ENCODE data around the gene MEIS2.

Gene MEIS2

GRCh38 chr15:37077623-37078351, 22.6 kb downstream of the MEIS2 start:
- no peak for DNase-seq (ENCODE audit: low spot score)

DNA sequence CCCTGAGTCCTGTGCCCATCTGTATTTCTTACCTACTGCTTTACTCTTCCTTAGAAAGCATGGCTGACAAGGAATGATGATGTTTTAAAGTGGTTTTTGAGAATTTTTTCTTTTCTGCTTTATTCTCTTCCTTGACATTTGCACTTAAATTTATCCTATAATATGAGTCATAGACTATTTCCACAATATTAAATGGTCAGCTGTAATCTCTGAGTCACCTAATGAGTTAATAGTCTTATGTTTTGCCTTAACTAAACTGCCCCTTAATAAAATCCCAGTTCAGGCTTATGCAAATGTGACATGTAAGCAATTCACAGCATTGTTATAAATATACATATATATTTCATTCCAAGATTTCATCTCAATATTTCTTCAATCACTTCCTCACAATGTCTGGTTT, 23.8 kb downstream of the MEIS2 start:
- no peak for DNase-seq (ENCODE audit: low spot score)

DNA sequence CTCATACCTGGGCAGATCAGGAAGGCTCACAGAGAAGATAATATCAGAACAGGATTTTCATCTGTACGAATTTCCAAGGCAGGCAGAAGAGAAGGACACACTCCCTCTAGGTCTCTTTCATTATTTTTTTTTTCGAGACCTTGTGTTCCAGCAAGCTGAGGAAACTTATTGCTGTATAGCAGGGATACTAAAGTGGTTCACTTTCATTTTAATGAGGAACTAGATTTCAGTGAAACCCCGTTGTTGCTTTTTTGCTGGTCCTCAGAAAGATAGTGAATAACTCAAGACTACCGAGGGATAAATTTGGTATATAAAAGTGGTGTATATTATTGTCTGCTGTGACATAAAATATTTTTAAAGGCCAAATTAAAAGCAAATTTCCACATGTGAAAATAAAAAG, 24.6 kb downstream of the MEIS2 start:
- DNase-seq (ENCODE audit: low spot score) = no peak

DNA sequence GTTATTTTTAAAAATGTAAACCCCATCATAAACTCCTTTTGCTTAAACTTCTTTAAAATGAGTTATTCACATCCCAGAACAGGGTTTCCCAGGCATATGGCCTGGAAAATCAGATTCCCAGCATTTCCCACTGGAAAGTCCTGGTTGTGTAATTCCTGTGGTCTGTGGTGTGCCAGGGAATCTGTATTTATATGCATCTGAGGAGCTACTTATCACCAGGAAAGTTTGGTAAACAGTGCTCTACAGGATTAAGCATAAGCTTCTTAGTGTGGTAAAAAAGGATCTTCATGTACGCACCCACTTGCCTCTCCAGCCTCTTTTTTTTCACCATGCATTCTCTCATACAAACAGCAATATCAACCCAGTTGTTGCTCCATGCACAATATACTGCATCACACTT, 28.2 kb downstream of the MEIS2 start:
- DNase-seq (ENCODE audit: low spot score) = no peak

DNA sequence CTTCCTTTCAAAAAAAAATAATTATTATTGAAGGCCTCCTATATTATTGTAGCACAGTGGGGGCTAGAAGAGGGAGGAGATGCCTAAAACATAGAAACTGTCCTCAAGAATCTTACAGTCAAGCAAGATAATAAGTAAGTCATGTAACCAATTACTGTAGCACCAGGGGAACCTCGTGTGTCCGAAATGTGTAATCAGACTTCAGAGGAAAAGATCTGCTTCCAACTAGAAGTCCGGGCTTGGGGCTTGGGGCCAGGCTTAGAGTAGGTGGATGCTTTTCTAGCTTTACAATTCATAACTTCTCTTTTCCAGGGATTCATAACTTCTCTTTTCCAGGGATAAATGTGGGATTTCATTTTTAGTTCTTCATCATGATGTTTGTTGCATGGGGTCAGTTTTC, 29.2 kb downstream of the MEIS2 start:
- no peak for DNase-seq (ENCODE audit: low spot score)

DNA sequence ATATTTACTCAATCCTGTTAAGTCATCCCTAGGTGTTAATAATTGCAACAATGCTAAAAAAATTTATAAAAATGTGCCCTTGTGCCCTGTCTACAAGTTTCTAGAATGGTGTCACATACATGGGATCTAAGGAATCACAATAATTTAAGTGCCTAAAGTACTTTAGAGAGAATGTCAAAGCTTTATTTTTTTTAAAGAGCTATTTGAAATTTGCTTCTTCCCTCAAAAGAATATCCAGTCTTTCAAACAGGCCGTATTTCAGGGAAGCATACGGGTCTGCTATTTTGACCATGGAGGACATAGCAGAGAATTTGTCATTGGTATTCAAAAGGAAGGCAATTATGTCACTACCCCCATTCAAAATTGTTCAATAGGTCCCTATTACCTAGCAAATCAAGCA, 29.7 kb downstream of the MEIS2 start:
- no peak for DNase-seq (ENCODE audit: low spot score)

- DNase-seq (ENCODE audit: low spot score) = no peak
Observed at GRCh38 chr15:37061996-37062395, 38.4 kb downstream of the MEIS2 start.

GRCh38 chr15:37059086-37059485, 41.3 kb downstream of the MEIS2 start:
- peak; percentile 55 for DNase-seq (ENCODE audit: low spot score)

DNA sequence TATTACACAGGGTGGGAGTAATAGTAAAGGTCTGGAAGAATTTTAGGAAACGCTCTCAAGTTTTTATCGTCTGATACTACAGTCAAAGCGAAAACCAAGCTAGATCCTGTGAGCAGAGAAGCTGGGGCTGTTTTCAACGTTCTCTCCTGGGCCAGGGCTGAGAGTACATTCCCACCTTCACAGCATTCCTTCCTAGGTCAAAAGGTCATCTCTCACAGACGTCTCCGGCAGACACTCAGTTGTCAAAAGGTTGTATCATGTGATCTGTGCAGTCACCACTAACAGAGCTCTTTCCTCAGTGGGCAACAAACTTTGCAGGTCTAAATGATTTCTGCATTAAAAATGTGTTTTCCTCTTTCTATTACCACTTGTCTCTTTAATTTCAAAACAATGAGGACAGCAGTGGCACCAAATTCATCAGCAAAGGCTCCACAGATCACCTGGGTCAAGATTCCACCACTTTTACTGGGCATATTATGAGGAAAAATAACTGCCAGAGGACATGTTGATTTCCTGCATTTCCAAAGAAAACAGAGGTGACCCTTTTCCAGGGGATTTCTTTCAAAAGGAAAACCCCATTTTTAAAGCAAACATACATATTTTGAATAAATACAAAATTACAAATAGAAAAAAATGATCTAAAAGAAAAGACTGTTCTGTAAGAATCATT, 41.9 kb downstream of the MEIS2 start:
- no peak for DNase-seq (ENCODE audit: low spot score)

- DNase-seq (ENCODE audit: low spot score) = no peak
Observed at GRCh38 chr15:37057831-37058230, 42.5 kb downstream of the MEIS2 start.

DNA sequence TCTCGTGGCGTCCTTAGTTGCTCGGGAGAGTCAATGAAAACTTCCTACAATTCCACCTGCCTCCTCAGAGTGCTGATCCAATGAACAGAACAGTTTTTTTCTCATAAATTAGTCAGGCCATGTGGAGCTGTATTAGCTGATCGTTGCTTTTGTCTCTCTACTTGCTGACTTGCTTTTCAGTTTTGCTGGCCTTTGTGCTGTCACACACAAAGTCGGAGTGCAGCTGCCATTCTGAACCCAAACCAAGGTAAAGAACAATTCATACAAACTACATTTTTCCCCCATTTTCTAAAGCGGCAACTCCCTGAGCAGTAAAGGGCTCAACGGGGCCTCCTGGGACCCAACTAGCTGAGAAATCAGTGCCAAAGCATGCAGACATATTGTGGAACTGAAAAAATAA, 43.1 kb downstream of the MEIS2 start:
- no peak for DNase-seq (ENCODE audit: low spot score)

- DNase-seq (ENCODE audit: low spot score) = no peak
Observed at GRCh38 chr15:37056177-37057121, 43.9 kb downstream of the MEIS2 start.

- DNase-seq (ENCODE audit: low spot score) = no peak
Observed at GRCh38 chr15:37055481-37055880, 44.9 kb downstream of the MEIS2 start.

DNA sequence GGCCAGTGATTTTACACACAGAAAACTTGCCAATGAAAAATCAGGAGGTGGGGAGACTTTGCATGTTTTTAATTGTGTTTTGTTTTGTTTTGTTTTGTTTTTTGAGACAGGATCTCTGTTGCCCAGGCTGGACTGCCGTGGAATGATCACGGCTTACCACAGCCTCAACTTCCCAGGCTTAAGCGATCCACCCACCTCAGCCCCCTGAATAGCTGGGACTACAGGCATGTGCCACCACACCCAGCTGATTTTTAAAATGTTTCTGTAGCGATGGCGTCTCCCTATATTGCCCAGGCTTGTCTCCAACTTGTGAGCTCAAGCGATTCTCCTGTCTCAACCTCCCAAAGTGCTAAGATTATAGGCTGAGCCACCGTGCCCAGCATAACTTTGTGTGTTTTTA, 46.0 kb downstream of the MEIS2 start:
- no peak for DNase-seq (ENCODE audit: low spot score)

GRCh38 chr15:37053166-37053565, 47.2 kb downstream of the MEIS2 start:
- DNase-seq (ENCODE audit: low spot score) = no peak

DNA sequence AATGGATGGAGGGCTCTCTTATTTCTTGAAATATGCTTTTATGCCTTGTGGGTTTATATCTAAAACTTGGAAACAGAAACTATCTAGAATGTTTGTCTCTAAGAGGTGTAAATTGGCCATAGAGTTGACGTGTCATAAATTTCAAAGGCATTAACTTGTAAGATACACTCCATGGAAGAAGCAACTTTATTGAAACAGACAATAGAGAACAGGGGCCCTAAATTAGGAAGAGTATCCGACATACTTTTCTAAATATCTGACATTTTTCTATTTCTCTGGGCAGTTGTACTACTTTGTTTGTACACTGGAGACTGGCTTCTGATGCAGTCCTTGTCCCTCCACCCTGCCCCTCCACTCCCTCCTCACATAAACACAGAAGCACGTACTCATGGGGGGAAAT, 50.0 kb downstream of the MEIS2 start:
- no peak for DNase-seq (ENCODE audit: low spot score)

DNA sequence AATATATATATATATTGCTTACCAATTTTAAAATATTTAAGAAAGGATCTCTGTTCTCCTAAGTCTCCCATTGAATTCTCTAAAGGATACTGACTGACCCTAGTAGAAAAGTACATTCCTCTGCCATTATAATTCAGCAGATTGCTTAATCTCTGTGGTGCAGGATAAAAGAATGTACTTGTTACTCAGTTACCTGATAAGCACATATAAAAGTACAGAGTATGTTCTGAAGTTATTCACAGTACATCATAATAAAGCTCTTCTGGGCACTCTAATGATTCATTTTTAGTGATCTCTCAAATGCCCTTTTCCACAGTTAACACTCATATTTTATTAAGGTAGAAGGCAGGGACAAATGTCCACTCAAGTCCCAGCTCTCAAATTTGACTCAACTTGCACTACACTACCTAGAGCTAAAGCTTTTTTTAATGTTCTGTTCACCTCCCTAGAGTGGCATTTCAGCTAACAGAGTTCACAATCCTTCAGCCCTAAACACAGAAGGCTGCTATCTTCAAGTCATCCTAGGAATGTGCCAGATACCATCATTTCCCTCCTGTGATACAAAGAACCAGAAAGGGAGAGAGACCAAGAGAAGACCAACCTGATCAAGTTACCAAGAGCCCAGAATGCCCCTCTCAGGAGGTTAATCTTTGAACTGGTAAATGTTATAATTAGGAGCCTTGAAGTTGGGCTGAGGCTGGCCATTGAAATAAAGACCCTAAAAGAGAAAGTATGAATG, 53.3 kb downstream of the MEIS2 start:
- peak; percentile 56 for DNase-seq (ENCODE audit: low spot score)

- no peak for DNase-seq (ENCODE audit: low spot score)
Observed at GRCh38 chr15:37045859-37046740, 54.2 kb downstream of the MEIS2 start.

GRCh38 chr15:37044915-37045648, 55.3 kb downstream of the MEIS2 start:
- DNase-seq (ENCODE audit: low spot score) = no peak

DNA sequence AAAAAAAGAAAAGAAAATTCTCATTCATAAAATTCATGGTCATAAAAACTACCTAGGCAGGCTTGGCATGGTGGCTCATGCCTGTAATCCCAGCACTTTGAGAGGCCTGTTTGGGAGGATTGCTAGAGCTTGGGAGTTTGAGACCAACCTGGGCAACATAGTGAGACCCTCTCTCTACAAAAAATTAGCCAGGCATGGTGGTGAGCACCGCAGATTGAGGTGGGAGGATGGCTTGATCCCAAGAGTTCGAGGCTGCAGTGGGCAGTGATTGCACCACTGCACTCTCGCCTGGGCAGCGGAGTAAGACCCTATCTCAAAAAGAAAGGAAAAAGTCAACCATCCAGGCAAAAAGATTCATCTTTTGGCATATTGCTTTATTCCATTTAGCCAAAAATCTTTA, 58.5 kb downstream of the MEIS2 start:
- no peak for DNase-seq (ENCODE audit: low spot score)

Data from GM03348 (cell line).